ENCODE results near the gene GRAMD1B. TPM values are rescaled to one million over a fixed set of nuclear protein-coding genes. Genes with fewer than 3 reads are reported as not detected.
"Not testable (repeated sequence)": the region's sequence is repeated elsewhere in the genome, so short reads cannot be mapped to it uniquely, and the experiment has no call there.

GRAMD1B gene
- total RNA-seq, 1 experiment from 2014 or later = 5.8 TPM

- H2AFZ ChIP-seq = no peak overlapping the region
- peaks cover 41% of the 10 kb centered on the region for H3F3A ChIP-seq (ENCODE audit: insufficient read depth, low read depth)
- peak overlapping the region; percentile 94 for H3K27ac ChIP-seq
- peak overlapping the region; percentile 70 for H3K4me2 ChIP-seq
- no TSS peak for BruUV-seq (replicated peaks)
- no peak for TF ChIP-seq EZH2 (IDR thresholded peaks at IDR 0.05; ENCODE audit: low read depth)
- no peak for TF ChIP-seq CTCF (conservative IDR thresholded peaks at IDR 0.05)
- H3K9me3 ChIP-seq (ENCODE audit: insufficient read depth, low read depth) = no peaks in the 10 kb centered on the region
- H3K79me2 ChIP-seq (ENCODE audit: low read depth) = peaks cover 11% of the 10 kb centered on the region
- H3K4me3 ChIP-seq = peak overlapping the region; percentile 43
- ChIA-PET POLR2A (ENCODE audit: unreplicated experiment) (no interaction called here), CTCF (no interaction called here)
- H3K9me2 ChIP-seq (ENCODE audit: insufficient read depth) = no peaks in the 10 kb centered on the region
- intact Hi-C loops (cut with micrococcal nuclease; ENCODE audit: unreplicated experiment) = loop anchor here (1.0 to 2.0 kb wide), 2 partner anchors 16 to 20 kb away; no protein-coding TSS in a partner anchor
- H3K27me3 ChIP-seq (ENCODE audit: insufficient read depth, low read depth) = no peaks in the 10 kb centered on the region
- no peaks in the 10 kb centered on the region for H3K36me3 ChIP-seq (ENCODE audit: low read depth)
- no peak for DNase-seq
- H4K20me1 ChIP-seq (ENCODE audit: insufficient read depth) = no peaks in the 10 kb centered on the region
- peaks cover 55% of the 10 kb centered on the region for H3K4me1 ChIP-seq (replicated peaks; ENCODE audit: insufficient read depth)
Measured at GRCh38 chr11:123454796-123455195, 24.7 kb downstream of the GRAMD1B start.

DNA sequence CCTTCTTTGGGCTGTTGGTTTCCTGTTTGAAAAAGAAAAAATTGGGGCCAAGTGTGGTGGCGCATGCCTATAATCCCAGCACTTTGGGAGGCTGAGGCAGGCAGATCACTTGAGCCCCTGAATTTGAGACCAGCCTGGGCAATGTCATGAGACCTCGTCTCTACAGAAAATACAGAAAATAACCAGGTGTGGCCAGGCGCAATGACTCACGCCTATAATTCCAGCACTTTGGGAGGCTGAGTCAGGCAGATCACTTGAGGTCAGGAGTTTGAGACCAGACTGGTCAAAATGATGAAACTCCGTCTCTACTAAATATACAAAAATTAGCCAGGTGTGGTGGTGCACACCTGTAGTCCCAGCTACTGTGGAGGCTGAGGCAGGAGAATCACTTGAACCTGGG is 26.4 kb downstream of the GRAMD1B start:
- H3K9me3 ChIP-seq (ENCODE audit: insufficient read depth, low read depth); DNase-seq; H3K4me3 ChIP-seq; H3K27me3 ChIP-seq (ENCODE audit: insufficient read depth, low read depth); POLR2A ChIA-PET (ENCODE audit: unreplicated experiment); H2AFZ ChIP-seq; H4K20me1 ChIP-seq (ENCODE audit: insufficient read depth); CTCF ChIA-PET; intact Hi-C loops (cut with micrococcal nuclease; ENCODE audit: unreplicated experiment); BruUV-seq (replicated peaks); H3K36me3 ChIP-seq (ENCODE audit: low read depth); H3K9me2 ChIP-seq (ENCODE audit: insufficient read depth): not testable (repeated sequence)
- H3K4me1 ChIP-seq (replicated peaks; ENCODE audit: insufficient read depth) = peaks cover 55% of the 10 kb centered on the region
- peaks cover 11% of the 10 kb centered on the region for H3K79me2 ChIP-seq (ENCODE audit: low read depth)
- peak overlapping the region; percentile 70 for H3K4me2 ChIP-seq
- peaks cover 41% of the 10 kb centered on the region for H3F3A ChIP-seq (ENCODE audit: insufficient read depth, low read depth)
- H3K27ac ChIP-seq = peak overlapping the region; percentile 94

GRCh38 chr11:123457187-123457770 is 27.2 kb downstream of the GRAMD1B start:
- H4K20me1 ChIP-seq (ENCODE audit: insufficient read depth) = no peaks in the 10 kb centered on the region
- no peak for TF ChIP-seq EZH2 (IDR thresholded peaks at IDR 0.05; ENCODE audit: low read depth)
- TF ChIP-seq CTCF (conservative IDR thresholded peaks at IDR 0.05) = no peak
- 0 out of 2 replicates have a peak overlapping the region, but pooled peaks have one; percentile 70 for H3K4me2 ChIP-seq
- H3K79me2 ChIP-seq (ENCODE audit: low read depth) = peaks cover 11% of the 10 kb centered on the region
- H3K27ac ChIP-seq = no peak overlapping the region
- H3K9me2 ChIP-seq (ENCODE audit: insufficient read depth) = no peaks in the 10 kb centered on the region
- BruUV-seq (replicated peaks) = no TSS peak
- H3K27me3 ChIP-seq (ENCODE audit: insufficient read depth, low read depth) = no peaks in the 10 kb centered on the region
- H3K9me3 ChIP-seq (ENCODE audit: insufficient read depth, low read depth) = no peaks in the 10 kb centered on the region
- peaks cover 41% of the 10 kb centered on the region for H3F3A ChIP-seq (ENCODE audit: insufficient read depth, low read depth)
- no peak overlapping the region for H3K4me3 ChIP-seq
- no peaks in the 10 kb centered on the region for H3K36me3 ChIP-seq (ENCODE audit: low read depth)
- H3K4me1 ChIP-seq (replicated peaks; ENCODE audit: insufficient read depth) = peaks cover 50% of the 10 kb centered on the region
- no peak for DNase-seq
- POLR2A ChIA-PET (ENCODE audit: unreplicated experiment) = no interaction called here
- intact Hi-C loops (cut with micrococcal nuclease; ENCODE audit: unreplicated experiment) = no loop called here
- H2AFZ ChIP-seq = no peak overlapping the region
- CTCF ChIA-PET = no interaction called here

DNA sequence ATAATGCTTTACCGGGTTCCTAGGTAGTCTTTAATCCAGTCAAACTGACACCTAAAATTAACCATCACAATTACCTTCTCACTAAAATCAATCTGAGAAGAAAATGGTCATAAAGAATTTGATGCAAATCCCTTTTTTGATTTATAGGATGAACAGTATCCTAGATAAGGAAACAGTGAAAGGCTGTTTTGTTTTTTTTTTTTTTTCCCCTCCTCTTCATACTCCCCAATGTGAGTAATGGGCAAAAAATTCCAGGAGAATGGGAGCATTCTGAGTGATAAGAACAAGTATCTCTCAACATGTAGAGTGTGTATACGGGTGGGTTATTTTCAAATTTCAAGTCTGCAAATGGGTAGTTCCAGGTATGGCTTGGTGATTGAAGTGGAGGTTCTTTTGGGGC is 28.4 kb downstream of the GRAMD1B start:
- TF ChIP-seq CTCF (conservative IDR thresholded peaks at IDR 0.05) (no peak), EZH2 (IDR thresholded peaks at IDR 0.05; ENCODE audit: low read depth) (no peak)
- Histone ChIP-seq H3K9me2 (ENCODE audit: insufficient read depth) (no peaks in the 10 kb centered on the region), H3K36me3 (ENCODE audit: low read depth) (no peaks in the 10 kb centered on the region), H3K27ac (no peak overlapping the region), H3K4me3 (no peak overlapping the region), H3K27me3 (ENCODE audit: insufficient read depth, low read depth) (no peaks in the 10 kb centered on the region), H2AFZ (no peak overlapping the region), H4K20me1 (ENCODE audit: insufficient read depth) (no peaks in the 10 kb centered on the region), H3K4me1 (replicated peaks; ENCODE audit: insufficient read depth) (peaks cover 38% of the 10 kb centered on the region), H3K79me2 (ENCODE audit: low read depth) (peaks cover 11% of the 10 kb centered on the region), H3K4me2 (no peak overlapping the region), H3F3A (ENCODE audit: insufficient read depth, low read depth) (peaks cover 30% of the 10 kb centered on the region), H3K9me3 (ENCODE audit: insufficient read depth, low read depth) (no peaks in the 10 kb centered on the region)
- ChIA-PET CTCF (interaction anchor here (0.5 kb wide), 1 partner anchor 11 kb away, joined by 7 read pairs; no protein-coding TSS in a partner anchor), POLR2A (ENCODE audit: unreplicated experiment) (no interaction called here)
- no TSS peak for BruUV-seq (replicated peaks)
- intact Hi-C loops (cut with micrococcal nuclease; ENCODE audit: unreplicated experiment) = no loop called here
- no peak for DNase-seq
